ENCODE measurements around the gene CA9. TPM values are rescaled to one million over a fixed set of nuclear protein-coding genes. Genes with fewer than 3 reads are reported as not detected.

The CA9 gene
- total and polyA plus RNA-seq, 9 of the 15 experiments (the other 6 are each of a cell fraction or from before 2014, with no cell fraction given): 0.15 to 10.6 (median 0.60) TPM; not detected in 4

DNA sequence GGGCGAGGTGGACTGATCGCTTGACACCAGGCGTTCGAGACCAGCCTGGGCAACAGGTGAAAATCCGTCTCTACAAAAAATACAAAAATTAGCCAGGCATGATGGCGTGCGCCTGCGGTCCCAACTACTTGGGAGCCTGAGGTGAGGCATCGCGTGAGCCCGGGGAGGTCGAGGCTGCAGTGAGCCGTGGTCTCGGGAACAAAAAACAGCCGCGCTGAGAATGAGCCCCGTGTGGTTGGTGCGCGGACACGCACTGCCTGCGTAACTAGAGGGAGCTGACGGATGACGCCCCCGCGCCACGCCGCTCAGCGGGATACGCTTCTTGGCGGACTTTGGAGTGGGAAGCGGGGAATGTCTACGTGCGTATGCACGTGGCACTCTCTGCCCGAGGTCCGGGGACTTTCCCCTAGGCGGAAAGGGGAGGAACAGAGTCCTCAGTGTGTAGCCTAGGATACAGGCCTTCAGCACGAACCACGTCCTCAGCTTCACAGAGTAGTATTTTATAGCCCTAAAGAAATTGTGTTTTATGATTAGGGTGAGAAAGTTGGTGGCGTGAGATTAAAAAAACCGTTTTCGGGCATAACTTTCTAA, 16.1 kb upstream of the CA9 start, which contains the start of gene RMRP (continued):
- TF ChIP-seq CREB1 (IDR thresholded peaks at IDR 0.05): peak; percentile 83
- TF ChIP-seq CREB1 (CRISPR knock-in tag; IDR thresholded peaks at IDR 0.05): peak; percentile 90
- no peak for TF ChIP-seq ZNF140 (CRISPR knock-in tag; IDR thresholded peaks at IDR 0.05)
- no peak for TF ChIP-seq C11orf30 (IDR thresholded peaks at IDR 0.05; ENCODE audit: low read depth)
- TF ChIP-seq ARHGAP35 (IDR thresholded peaks at IDR 0.05; ENCODE audit: partially characterized antibody): no peak
- TF ChIP-seq TBL1XR1 (IDR thresholded peaks at IDR 0.05; ENCODE audit: low read length in 2 of 2): no peak
- TF ChIP-seq CXXC5 (CRISPR knock-in tag; IDR thresholded peaks at IDR 0.05): peak; percentile 99
- TF ChIP-seq, protein P1, sequence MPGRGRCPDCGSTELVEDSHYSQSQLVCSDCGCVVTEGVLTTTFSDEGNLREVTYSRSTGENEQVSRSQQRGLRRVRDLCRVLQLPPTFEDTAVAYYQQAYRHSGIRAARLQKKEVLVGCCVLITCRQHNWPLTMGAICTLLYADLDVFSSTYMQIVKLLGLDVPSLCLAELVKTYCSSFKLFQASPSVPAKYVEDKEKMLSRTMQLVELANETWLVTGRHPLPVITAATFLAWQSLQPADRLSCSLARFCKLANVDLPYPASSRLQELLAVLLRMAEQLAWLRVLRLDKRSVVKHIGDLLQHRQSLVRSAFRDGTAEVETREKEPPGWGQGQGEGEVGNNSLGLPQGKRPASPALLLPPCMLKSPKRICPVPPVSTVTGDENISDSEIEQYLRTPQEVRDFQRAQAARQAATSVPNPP (IDR thresholded peaks at IDR 0.05; ENCODE audit: borderline replicate concordance, insufficient read depth, insufficient read length): peak; percentile 89
- TF ChIP-seq PBX2 (CRISPR knock-in tag; IDR thresholded peaks at IDR 0.05; ENCODE audit: low read depth): no peak
- TF ChIP-seq PBX2 (tag; conservative IDR thresholded peaks at IDR 0.05; ENCODE audit: low read depth): no peak
- TF ChIP-seq MCM7 (IDR thresholded peaks at IDR 0.05): no peak
- no peak for TF ChIP-seq LEF1 (IDR thresholded peaks at IDR 0.05)
- TF ChIP-seq ZNF3 (CRISPR knock-in tag; IDR thresholded peaks at IDR 0.05): no peak
- peak; percentile 31; the same call in 1 of the 2 replicates for TF ChIP-seq SPI1 (IDR thresholded peaks at IDR 0.05; ENCODE audit: borderline replicate concordance, low read depth, low read length)
- TF ChIP-seq HOMEZ (CRISPR knock-in tag; IDR thresholded peaks at IDR 0.05): no peak
- TF ChIP-seq, protein P2, sequence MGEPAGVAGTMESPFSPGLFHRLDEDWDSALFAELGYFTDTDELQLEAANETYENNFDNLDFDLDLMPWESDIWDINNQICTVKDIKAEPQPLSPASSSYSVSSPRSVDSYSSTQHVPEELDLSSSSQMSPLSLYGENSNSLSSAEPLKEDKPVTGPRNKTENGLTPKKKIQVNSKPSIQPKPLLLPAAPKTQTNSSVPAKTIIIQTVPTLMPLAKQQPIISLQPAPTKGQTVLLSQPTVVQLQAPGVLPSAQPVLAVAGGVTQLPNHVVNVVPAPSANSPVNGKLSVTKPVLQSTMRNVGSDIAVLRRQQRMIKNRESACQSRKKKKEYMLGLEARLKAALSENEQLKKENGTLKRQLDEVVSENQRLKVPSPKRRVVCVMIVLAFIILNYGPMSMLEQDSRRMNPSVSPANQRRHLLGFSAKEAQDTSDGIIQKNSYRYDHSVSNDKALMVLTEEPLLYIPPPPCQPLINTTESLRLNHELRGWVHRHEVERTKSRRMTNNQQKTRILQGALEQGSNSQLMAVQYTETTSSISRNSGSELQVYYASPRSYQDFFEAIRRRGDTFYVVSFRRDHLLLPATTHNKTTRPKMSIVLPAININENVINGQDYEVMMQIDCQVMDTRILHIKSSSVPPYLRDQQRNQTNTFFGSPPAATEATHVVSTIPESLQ (CRISPR knock-in tag; IDR thresholded peaks at IDR 0.05): peak; percentile 82; the same call in 1 of the 2 replicates
- TF ChIP-seq MXI1 (IDR thresholded peaks at IDR 0.05; ENCODE audit: low read depth, low read length): peak; percentile 94
- TF ChIP-seq DEAF1 (CRISPR knock-in tag; IDR thresholded peaks at IDR 0.05): no peak

Data from K562 (cell line).